Measurements from ENCODE around the gene TBX3. TPM values are rescaled to one million over a fixed set of nuclear protein-coding genes. Genes with fewer than 3 reads are reported as not detected.

TBX3 gene
- total RNA-seq, 2 donors from 2014 or later = 4.2 to 7.6 TPM

DNA sequence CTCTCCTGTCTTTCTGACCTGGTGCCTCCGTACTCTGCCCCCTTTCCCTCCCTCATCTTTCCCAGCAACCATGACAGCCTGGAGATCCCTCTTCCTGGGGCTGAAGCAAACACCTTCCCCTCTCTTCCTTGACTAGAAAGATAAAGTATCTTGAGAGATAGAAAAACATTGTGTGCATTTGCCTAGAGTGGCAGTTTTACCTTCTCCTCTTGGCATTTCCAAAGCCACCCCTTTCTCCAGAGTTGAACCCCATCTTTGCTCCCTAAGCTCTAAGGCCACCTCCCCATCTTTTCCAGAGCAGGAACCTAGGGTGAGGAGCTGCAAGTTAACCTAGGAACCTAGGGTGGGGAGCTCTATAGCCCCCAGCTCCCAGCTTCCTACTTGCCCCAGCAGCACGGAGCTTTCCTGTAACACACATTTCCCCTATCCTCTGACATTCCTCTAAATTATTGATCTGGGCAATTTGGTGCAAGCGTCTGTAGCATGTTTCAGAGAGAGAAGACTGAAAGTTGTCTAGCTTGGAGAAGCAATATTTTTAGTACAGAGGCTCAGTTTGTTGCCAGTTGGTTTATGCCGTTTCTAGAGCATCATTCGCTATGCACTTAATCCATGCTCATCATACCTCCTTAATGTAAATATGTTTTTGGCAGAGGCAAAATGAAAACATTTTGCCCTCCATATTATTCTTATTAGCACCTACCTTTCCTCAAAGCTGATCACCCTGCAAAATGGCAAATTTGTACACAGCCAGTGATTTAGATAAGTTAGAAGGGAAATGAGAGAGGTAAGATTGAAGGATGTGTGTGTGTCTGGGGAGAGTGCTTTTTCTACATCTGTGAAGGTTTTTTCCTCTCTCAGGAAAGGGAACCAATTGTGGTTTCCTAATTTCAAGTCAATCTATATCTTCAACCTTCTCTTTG, 5.4 kb upstream of the TBX3 start:
- H3K36me3 ChIP-seq (replicated peaks in 1 of 2; ENCODE audit: insufficient read depth in 1 of 2, low read depth in 2 of 2) = no peaks in the 10 kb centered on the region
- H3K4me1 ChIP-seq = peaks cover 34% of the 10 kb centered on the region
- TF ChIP-seq, protein P1, sequence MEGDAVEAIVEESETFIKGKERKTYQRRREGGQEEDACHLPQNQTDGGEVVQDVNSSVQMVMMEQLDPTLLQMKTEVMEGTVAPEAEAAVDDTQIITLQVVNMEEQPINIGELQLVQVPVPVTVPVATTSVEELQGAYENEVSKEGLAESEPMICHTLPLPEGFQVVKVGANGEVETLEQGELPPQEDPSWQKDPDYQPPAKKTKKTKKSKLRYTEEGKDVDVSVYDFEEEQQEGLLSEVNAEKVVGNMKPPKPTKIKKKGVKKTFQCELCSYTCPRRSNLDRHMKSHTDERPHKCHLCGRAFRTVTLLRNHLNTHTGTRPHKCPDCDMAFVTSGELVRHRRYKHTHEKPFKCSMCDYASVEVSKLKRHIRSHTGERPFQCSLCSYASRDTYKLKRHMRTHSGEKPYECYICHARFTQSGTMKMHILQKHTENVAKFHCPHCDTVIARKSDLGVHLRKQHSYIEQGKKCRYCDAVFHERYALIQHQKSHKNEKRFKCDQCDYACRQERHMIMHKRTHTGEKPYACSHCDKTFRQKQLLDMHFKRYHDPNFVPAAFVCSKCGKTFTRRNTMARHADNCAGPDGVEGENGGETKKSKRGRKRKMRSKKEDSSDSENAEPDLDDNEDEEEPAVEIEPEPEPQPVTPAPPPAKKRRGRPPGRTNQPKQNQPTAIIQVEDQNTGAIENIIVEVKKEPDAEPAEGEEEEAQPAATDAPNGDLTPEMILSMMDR (IDR thresholded peaks at IDR 0.05) = no peak
- no peak for TF ChIP-seq POLR2A (IDR thresholded peaks at IDR 0.05)
- H3K27ac ChIP-seq = no peak overlapping the region
- intact Hi-C loops (cut with DNase I) = no loop called here
- peaks cover 0 to 36% of the 10 kb centered on the region in 2 donors for H3K27me3 ChIP-seq
- ATAC-seq (no peak), DNase-seq (no peak)
- 7 to 25% methylated on average over 5 of the region's 5 CpGs for WGBS, 2 donors
- no peak overlapping the region for H3K4me3 ChIP-seq
- no peaks in the 10 kb centered on the region for H3K9me3 ChIP-seq

DNA sequence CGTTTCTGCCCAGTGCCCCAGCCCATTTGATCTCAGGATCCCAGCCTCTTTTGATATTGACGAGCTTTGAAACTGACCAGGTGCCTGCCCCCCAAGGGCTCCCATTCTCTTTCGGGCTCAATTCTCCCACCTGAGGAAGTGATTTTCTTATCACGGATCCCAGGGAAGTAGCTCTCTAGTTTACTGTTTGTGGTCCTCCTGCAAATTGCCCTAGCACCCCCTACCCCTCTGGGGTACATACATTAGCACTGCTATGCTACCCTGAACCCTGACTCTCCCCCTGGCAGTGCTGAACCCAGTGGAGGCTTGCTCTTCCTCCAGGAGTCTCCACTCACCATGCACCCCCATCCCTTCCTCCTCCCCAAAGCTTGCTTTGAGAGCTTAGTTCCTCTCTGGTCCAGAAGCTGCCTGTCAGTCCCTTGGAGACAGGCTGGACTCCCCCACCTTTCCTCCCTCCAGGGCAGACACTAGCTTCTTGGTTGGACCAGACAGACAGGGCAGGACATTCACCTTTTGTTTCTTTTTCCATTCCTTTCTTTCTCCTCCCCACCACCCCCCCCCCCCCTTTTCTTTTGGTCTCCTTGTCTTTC, 4.4 kb upstream of the TBX3 start:
- intact Hi-C loops (cut with DNase I) = no loop called here
- no peak for ATAC-seq

DNA sequence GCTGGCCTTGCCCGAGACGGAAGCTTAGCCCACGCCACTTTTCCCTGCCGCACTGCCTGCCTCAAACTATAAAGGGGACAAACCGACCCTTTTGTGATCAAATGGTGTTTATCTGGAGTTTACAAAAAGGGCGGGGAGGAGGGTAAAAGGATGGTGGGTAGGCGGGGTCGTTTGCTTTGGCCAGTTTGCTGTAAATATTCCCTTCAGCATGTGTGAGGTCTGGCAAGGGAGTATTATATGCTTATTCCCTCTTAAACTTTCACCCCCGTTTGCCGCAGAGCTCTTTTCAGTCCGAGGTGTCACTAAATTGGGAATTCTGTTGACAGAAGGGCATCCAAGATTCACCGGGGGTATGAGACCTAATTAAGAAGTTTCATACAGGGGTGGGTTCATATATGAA, 3.8 kb upstream of the TBX3 start:
- no peaks in the 10 kb centered on the region for H3K9me3 ChIP-seq
- H3K36me3 ChIP-seq (replicated peaks in 1 of 2; ENCODE audit: insufficient read depth in 1 of 2, low read depth in 2 of 2) = no peaks in the 10 kb centered on the region
- 18 to 34% methylated on average over 12 of the region's 12 CpGs for WGBS, 2 donors
- H3K27me3 ChIP-seq = peaks cover 0 to 47% of the 10 kb centered on the region in 2 donors
- TF ChIP-seq, protein P1 (IDR thresholded peaks at IDR 0.05) = no peak
- no peak for TF ChIP-seq POLR2A (IDR thresholded peaks at IDR 0.05)
- peaks cover 43% of the 10 kb centered on the region for H3K4me1 ChIP-seq
- no peak overlapping the region for H3K27ac ChIP-seq
- H3K4me3 ChIP-seq = no peak overlapping the region
- intact Hi-C loops (cut with DNase I) = no loop called here
- no peak for ATAC-seq
- DNase-seq = no peak

More for the DNA sequence above, 4.4 kb upstream of the TBX3 start:
- Histone ChIP-seq H3K36me3 (replicated peaks in 1 of 2; ENCODE audit: insufficient read depth in 1 of 2, low read depth in 2 of 2) (no peaks in the 10 kb centered on the region), H3K4me1 (peaks cover 42% of the 10 kb centered on the region), H3K9me3 (no peaks in the 10 kb centered on the region), H3K27me3 (peaks cover 0 to 41% of the 10 kb centered on the region in 2 donors), H3K27ac (no peak overlapping the region), H3K4me3 (no peak overlapping the region)
- no peak for DNase-seq
- no peak for TF ChIP-seq POLR2A (IDR thresholded peaks at IDR 0.05)
- TF ChIP-seq, protein P1 (IDR thresholded peaks at IDR 0.05) = no peak
- WGBS, 2 donors = 12 to 23% methylated on average over 4 of the region's 4 CpGs

GRCh38 chr12:114686773-114687500, 3.0 kb upstream of the TBX3 start:
- intact Hi-C loops (cut with DNase I) = no loop called here

More at GRCh38 chr12:114686773-114687500, 3.0 kb upstream of the TBX3 start:
- DNase-seq = no peak
- H3K36me3 ChIP-seq (replicated peaks in 1 of 2; ENCODE audit: insufficient read depth in 1 of 2, low read depth in 2 of 2) = no peaks in the 10 kb centered on the region
- peaks cover 0 to 48% of the 10 kb centered on the region in 2 donors for H3K27me3 ChIP-seq
- peaks cover 36% of the 10 kb centered on the region for H3K4me1 ChIP-seq
- no peak overlapping the region for H3K27ac ChIP-seq
- H3K4me3 ChIP-seq = no peak overlapping the region
- no peaks in the 10 kb centered on the region for H3K9me3 ChIP-seq
- no peak for TF ChIP-seq POLR2A (IDR thresholded peaks at IDR 0.05)
- TF ChIP-seq, protein P1 (IDR thresholded peaks at IDR 0.05) = no peak
- WGBS, 2 donors = 4 to 18% methylated on average over 28 to 41 of the region's 41 CpGs
- no peak for ATAC-seq
